ENCODE measurements around the gene ST8SIA4. TPM values are rescaled to one million over a fixed set of nuclear protein-coding genes. Genes with fewer than 3 reads are reported as not detected.

Gene ST8SIA4
- polyA plus RNA-seq, 1 experiment: not detected

GRCh38 chr5:100864931-100865330, 38.2 kb downstream of the ST8SIA4 start:
- H3K4me3 ChIP-seq (ENCODE audit: low read depth, low read length): no peak overlapping the region
- POLR2A ChIA-PET: no interaction called here
- no peak for TF ChIP-seq CTCF (IDR thresholded peaks at IDR 0.05; ENCODE audit: insufficient read depth, low read depth, low read length)
- CTCF ChIA-PET: no interaction called here
- DNase-seq (ENCODE audit: low read depth): no peak
- H3K36me3 ChIP-seq (ENCODE audit: control insufficient read depth, insufficient read depth, low read length): no peaks in the 10 kb centered on the region
- H3K27me3 ChIP-seq (ENCODE audit: control insufficient read depth, insufficient read depth, low read length): no peaks in the 10 kb centered on the region

GRCh38 chr5:100863739-100864138, 39.3 kb downstream of the ST8SIA4 start:
- Histone ChIP-seq H3K4me3 (ENCODE audit: low read depth, low read length) (no peak overlapping the region), H3K27me3 (ENCODE audit: control insufficient read depth, insufficient read depth, low read length) (no peaks in the 10 kb centered on the region), H3K36me3 (ENCODE audit: control insufficient read depth, insufficient read depth, low read length) (no peaks in the 10 kb centered on the region)
- ChIA-PET POLR2A (no interaction called here), CTCF (no interaction called here)
- DNase-seq (ENCODE audit: low read depth): no peak
- TF ChIP-seq CTCF (IDR thresholded peaks at IDR 0.05; ENCODE audit: insufficient read depth, low read depth, low read length): no peak

GRCh38 chr5:100861148-100861547, 41.9 kb downstream of the ST8SIA4 start:
- ChIA-PET POLR2A (no interaction called here), CTCF (no interaction called here)
- no peak for TF ChIP-seq CTCF (IDR thresholded peaks at IDR 0.05; ENCODE audit: insufficient read depth, low read depth, low read length)
- DNase-seq (ENCODE audit: low read depth): no peak
- H3K27me3 ChIP-seq (ENCODE audit: control insufficient read depth, insufficient read depth, low read length): no peaks in the 10 kb centered on the region
- no peak overlapping the region for H3K4me3 ChIP-seq (ENCODE audit: low read depth, low read length)
- no peaks in the 10 kb centered on the region for H3K36me3 ChIP-seq (ENCODE audit: control insufficient read depth, insufficient read depth, low read length)

GRCh38 chr5:100860407-100860806, 42.7 kb downstream of the ST8SIA4 start:
- Histone ChIP-seq H3K36me3 (ENCODE audit: control insufficient read depth, insufficient read depth, low read length) (no peaks in the 10 kb centered on the region), H3K27me3 (ENCODE audit: control insufficient read depth, insufficient read depth, low read length) (no peaks in the 10 kb centered on the region), H3K4me3 (ENCODE audit: low read depth, low read length) (no peak overlapping the region)
- ChIA-PET CTCF (no interaction called here), POLR2A (no interaction called here)
- DNase-seq (ENCODE audit: low read depth): no peak
- TF ChIP-seq CTCF (IDR thresholded peaks at IDR 0.05; ENCODE audit: insufficient read depth, low read depth, low read length): no peak

GRCh38 chr5:100858987-100859545, 44.0 kb downstream of the ST8SIA4 start:
- no peaks in the 10 kb centered on the region for H3K36me3 ChIP-seq (ENCODE audit: control insufficient read depth, insufficient read depth, low read length)
- H3K4me3 ChIP-seq (ENCODE audit: low read depth, low read length): no peak overlapping the region
- CTCF ChIA-PET: no interaction called here

More at GRCh38 chr5:100858987-100859545, 44.0 kb downstream of the ST8SIA4 start:
- no peaks in the 10 kb centered on the region for H3K27me3 ChIP-seq (ENCODE audit: control insufficient read depth, insufficient read depth, low read length)
- DNase-seq (ENCODE audit: low read depth): no peak
- POLR2A ChIA-PET: no interaction called here
- TF ChIP-seq CTCF (IDR thresholded peaks at IDR 0.05; ENCODE audit: insufficient read depth, low read depth, low read length): no peak

Data from BJ (cell line).